Measurements from ENCODE around the gene KCNAB1. TPM values are rescaled to one million over a fixed set of nuclear protein-coding genes. Genes with fewer than 3 reads are reported as not detected.

The KCNAB1 gene
- total RNA-seq, 1 experiment from 2014 or later, result not detected

DNA sequence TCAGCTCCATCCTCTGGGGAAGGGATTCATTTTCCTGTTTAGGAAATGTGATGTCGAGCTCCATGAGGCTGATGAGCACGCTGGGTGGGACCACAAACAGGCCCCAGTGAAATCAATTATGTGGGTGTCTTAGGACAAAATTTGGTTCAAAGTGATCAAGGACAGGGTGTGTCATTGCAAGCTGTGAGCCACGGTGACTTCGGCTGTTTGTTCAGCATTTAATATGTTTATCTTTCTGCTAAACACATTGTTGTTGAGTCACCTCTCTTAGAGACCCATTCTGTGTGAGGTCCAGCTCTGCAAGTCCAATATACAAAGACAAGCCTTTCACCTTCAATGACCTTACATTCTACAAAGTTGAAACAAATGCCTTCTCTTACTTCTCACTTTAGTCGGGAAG, 393.2 kb downstream of the KCNAB1 start:
- Histone ChIP-seq H3K4me1 (ENCODE audit: insufficient read depth, low read length, poor library complexity, severe bottlenecking) (peaks cover 19% of the 10 kb centered on the region), H3K27ac (ENCODE audit: low read depth, low read length, poor library complexity, severe bottlenecking) (no peak overlapping the region), H3K27me3 (replicated peaks; ENCODE audit: insufficient read depth, low read depth, low read length, poor library complexity) (no peaks in the 10 kb centered on the region), H3K4me3 (ENCODE audit: low read depth, low read length, poor library complexity, severe bottlenecking) (no peak overlapping the region), H3K9me3 (ENCODE audit: low read depth, low read length, poor library complexity, severe bottlenecking) (no peaks in the 10 kb centered on the region), H3K36me3 (ENCODE audit: insufficient read depth, low read length, poor library complexity, severe bottlenecking) (no peaks in the 10 kb centered on the region)
- CTCF ChIA-PET, result no interaction called here
- POLR2A ChIA-PET (ENCODE audit: low non-redundant PET), result no interaction called here
- intact Hi-C loops (cut with micrococcal nuclease; ENCODE audit: unreplicated experiment), result no loop called here
- BruUV-seq (replicated peaks), result no TSS peak
- no peak for DNase-seq (ENCODE audit: low spot score)
- TF ChIP-seq, protein P1, sequence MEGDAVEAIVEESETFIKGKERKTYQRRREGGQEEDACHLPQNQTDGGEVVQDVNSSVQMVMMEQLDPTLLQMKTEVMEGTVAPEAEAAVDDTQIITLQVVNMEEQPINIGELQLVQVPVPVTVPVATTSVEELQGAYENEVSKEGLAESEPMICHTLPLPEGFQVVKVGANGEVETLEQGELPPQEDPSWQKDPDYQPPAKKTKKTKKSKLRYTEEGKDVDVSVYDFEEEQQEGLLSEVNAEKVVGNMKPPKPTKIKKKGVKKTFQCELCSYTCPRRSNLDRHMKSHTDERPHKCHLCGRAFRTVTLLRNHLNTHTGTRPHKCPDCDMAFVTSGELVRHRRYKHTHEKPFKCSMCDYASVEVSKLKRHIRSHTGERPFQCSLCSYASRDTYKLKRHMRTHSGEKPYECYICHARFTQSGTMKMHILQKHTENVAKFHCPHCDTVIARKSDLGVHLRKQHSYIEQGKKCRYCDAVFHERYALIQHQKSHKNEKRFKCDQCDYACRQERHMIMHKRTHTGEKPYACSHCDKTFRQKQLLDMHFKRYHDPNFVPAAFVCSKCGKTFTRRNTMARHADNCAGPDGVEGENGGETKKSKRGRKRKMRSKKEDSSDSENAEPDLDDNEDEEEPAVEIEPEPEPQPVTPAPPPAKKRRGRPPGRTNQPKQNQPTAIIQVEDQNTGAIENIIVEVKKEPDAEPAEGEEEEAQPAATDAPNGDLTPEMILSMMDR (conservative IDR thresholded peaks at IDR 0.05; ENCODE audit: low read depth, low read length), result no peak

DNA sequence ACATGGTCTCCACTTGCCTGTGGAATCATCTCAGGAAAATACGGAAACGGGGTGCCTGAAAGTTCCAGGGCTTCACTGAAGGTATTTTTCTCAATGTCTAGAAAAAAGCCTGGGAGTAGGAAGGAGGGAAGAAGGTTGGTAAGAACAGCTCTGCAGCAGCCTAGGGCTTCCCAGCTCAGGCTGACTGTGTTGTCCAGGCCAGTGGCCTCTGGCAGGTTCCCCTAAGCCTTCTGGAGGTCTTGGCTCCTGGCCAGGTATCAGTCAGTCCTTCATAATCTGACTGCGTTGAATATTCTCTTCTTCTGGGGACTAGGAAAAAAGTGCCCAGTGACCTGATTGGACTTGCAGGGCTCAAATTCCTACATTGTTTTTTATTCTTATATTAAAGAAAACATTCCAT, 395.9 kb downstream of the KCNAB1 start:
- peaks cover 25% of the 10 kb centered on the region for H3K4me1 ChIP-seq (ENCODE audit: insufficient read depth, low read length, poor library complexity, severe bottlenecking)
- BruUV-seq (replicated peaks), result no TSS peak
- DNase-seq (ENCODE audit: low spot score), result no peak
- intact Hi-C loops (cut with micrococcal nuclease; ENCODE audit: unreplicated experiment), result no loop called here
- no peaks in the 10 kb centered on the region for H3K9me3 ChIP-seq (ENCODE audit: low read depth, low read length, poor library complexity, severe bottlenecking)
- H3K4me3 ChIP-seq (ENCODE audit: low read depth, low read length, poor library complexity, severe bottlenecking), result no peak overlapping the region
- H3K27ac ChIP-seq (ENCODE audit: low read depth, low read length, poor library complexity, severe bottlenecking), result no peak overlapping the region
- no peaks in the 10 kb centered on the region for H3K36me3 ChIP-seq (ENCODE audit: insufficient read depth, low read length, poor library complexity, severe bottlenecking)
- no peaks in the 10 kb centered on the region for H3K27me3 ChIP-seq (replicated peaks; ENCODE audit: insufficient read depth, low read depth, low read length, poor library complexity)
- no peak for TF ChIP-seq EZH2 (IDR thresholded peaks at IDR 0.05; ENCODE audit: borderline replicate concordance, low read depth, low read length, poor library complexity, severe bottlenecking)
- TF ChIP-seq, protein P1 (conservative IDR thresholded peaks at IDR 0.05; ENCODE audit: low read depth, low read length), result no peak
- POLR2A ChIA-PET (ENCODE audit: low non-redundant PET), result no interaction called here
- CTCF ChIA-PET, result no interaction called here

DNA sequence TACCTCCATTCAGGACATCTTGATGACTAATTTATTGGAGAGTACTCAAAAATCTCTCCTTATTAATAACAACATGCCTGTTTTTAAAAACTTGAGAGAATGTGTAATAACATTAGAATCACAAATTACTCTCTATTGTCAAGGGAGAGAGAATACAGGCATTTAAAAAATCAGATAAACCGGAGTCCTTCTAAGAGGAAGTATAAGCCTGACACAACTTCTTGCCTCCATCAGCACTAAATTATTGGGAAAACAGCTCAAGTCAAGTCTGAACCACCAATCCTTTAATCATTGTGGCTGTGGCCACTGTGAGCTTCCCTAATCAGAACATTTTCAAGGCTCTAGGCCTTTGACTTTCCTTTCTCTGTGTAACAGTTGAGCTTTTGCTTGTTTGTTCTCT, 396.6 kb downstream of the KCNAB1 start:
- peaks cover 22% of the 10 kb centered on the region for H3K4me1 ChIP-seq (ENCODE audit: insufficient read depth, low read length, poor library complexity, severe bottlenecking)
- H3K27me3 ChIP-seq (replicated peaks; ENCODE audit: insufficient read depth, low read depth, low read length, poor library complexity), result no peaks in the 10 kb centered on the region
- H3K36me3 ChIP-seq (ENCODE audit: insufficient read depth, low read length, poor library complexity, severe bottlenecking), result no peaks in the 10 kb centered on the region
- TF ChIP-seq, protein P1 (conservative IDR thresholded peaks at IDR 0.05; ENCODE audit: low read depth, low read length), result no peak
- no peak for TF ChIP-seq EZH2 (IDR thresholded peaks at IDR 0.05; ENCODE audit: borderline replicate concordance, low read depth, low read length, poor library complexity, severe bottlenecking)
- no peak for DNase-seq (ENCODE audit: low spot score)
- H3K4me3 ChIP-seq (ENCODE audit: low read depth, low read length, poor library complexity, severe bottlenecking), result no peak overlapping the region
- no TSS peak for BruUV-seq (replicated peaks)
- no peak overlapping the region for H3K27ac ChIP-seq (ENCODE audit: low read depth, low read length, poor library complexity, severe bottlenecking)
- POLR2A ChIA-PET (ENCODE audit: low non-redundant PET), result no interaction called here
- H3K9me3 ChIP-seq (ENCODE audit: low read depth, low read length, poor library complexity, severe bottlenecking), result no peaks in the 10 kb centered on the region
- intact Hi-C loops (cut with micrococcal nuclease; ENCODE audit: unreplicated experiment), result no loop called here
- CTCF ChIA-PET, result no interaction called here
